K562 (cell line): ENCODE data around the gene MRAP2. TPM values are rescaled to one million over a fixed set of nuclear protein-coding genes. Genes with fewer than 3 reads are reported as not detected.
A peak's percentile ranks its signal among the peaks of the same experiment; 100 is the strongest.

Experiments
- CHCHD3 ChIP-seq: fragments of 250-450 bp; sonication (Bioruptor Pico); IDR thresholded peaks from 2 replicates; pipeline ENCODE4 v2.1.2; 2022; ENCODE audit warnings: mild to moderate bottlenecking
- ETV5 ChIP-seq: sonication (generic); formaldehyde crosslinking; IDR thresholded peaks from 2 replicates; pipeline ENCODE4 v1.4.0; 2020; ENCODE audit warnings: low read depth, mild to moderate bottlenecking, missing genetic modification reagents
- FOXA3 ChIP-seq, 2 experiments: fragments of 450-650 bp in 1 of 2; sonication (generic) in 1 of 2; formaldehyde crosslinking; IDR thresholded peaks in 1 of 2; conservative IDR thresholded peaks in 1 of 2; 2 replicates each; pipeline versions ENCODE4 v1.4.0 to v1.8.0; 2020 to 2022; ENCODE audit warnings: mild to moderate bottlenecking in 2 of 2, missing genetic modification reagents in 1 of 2
- GABPA ChIP-seq: fragments of 200-800 bp; sonication (Bioruptor generic); conservative IDR thresholded peaks from 2 replicates; pipeline ENCODE4 v1.6.1; 2016; ENCODE audit warnings: low read depth, missing genetic modification characterization, missing compliant biosample characterization
- GATAD2A ChIP-seq: fragments of 450-650 bp; IDR thresholded peaks from 2 replicates; pipeline ENCODE4 v1.6.1; 2017
- KLF16 ChIP-seq: IDR thresholded peaks from 2 replicates; pipeline ENCODE4 v1.6.1; 2016; ENCODE audit warnings: antibody characterized with exemption
- NBN ChIP-seq: fragments of 450-650 bp; IDR thresholded peaks from 2 replicates; pipeline ENCODE4 v1.6.1; 2016; ENCODE audit warnings: low read depth, mild to moderate bottlenecking
- SETDB1 ChIP-seq: IDR thresholded peaks from one replicate; pipeline ENCODE4 v1.6.1; 2012; ENCODE audit warnings: low read length, control low read depth, inconsistent platforms
- SMAD3 ChIP-seq: fragments of 450-650 bp; formaldehyde crosslinking; conservative IDR thresholded peaks from 2 replicates; pipeline ENCODE4 v1.4.0; 2020; ENCODE audit warnings: mild to moderate bottlenecking
- SMC3 ChIP-seq: conservative IDR thresholded peaks from 2 replicates; pipeline ENCODE4 v1.6.1; 2011; ENCODE audit warnings: low read depth, low read length, improper control_type of control experiment; ENCODE audit not compliant: insufficient read depth
- SNRNP70 ChIP-seq: fragments of 200-400 bp; formaldehyde crosslinking; optimal IDR thresholded peaks from 2 replicates; pipeline ENCODE3; 2017; ENCODE audit warnings: low read depth, low read length
- ZBTB17 ChIP-seq: fragments of 450-650 bp; formaldehyde crosslinking; IDR thresholded peaks from 2 replicates; pipeline ENCODE4 v1.4.0; 2020; ENCODE audit warnings: mild to moderate bottlenecking
- ZNF311 ChIP-seq: fragments of 250-450 bp; sonication (Bioruptor Pico); IDR thresholded peaks from 2 replicates; pipeline ENCODE4 v1.4.0; 2020; ENCODE audit warnings: mild to moderate bottlenecking, moderate library complexity
- ZNF444 ChIP-seq: fragments of 250-450 bp; sonication (Bioruptor Pico); IDR thresholded peaks from 2 replicates; pipeline ENCODE4 v1.4.0; 2020; ENCODE audit warnings: mild to moderate bottlenecking, moderate library complexity
- ZNF76 ChIP-seq: fragments of 250-450 bp; sonication (Bioruptor Pico); IDR thresholded peaks from 2 replicates; pipeline ENCODE4 v1.4.0; 2020; ENCODE audit warnings: mild to moderate bottlenecking, moderate library complexity, borderline replicate concordance
- ZNF766 ChIP-seq: fragments of 200-800 bp; sonication (Bioruptor generic); conservative IDR thresholded peaks from 2 replicates; pipeline ENCODE4 v1.6.1; 2016; ENCODE audit warnings: missing genetic modification characterization, missing compliant biosample characterization
- ZNF780A ChIP-seq: fragments of 250-450 bp; sonication (Bioruptor Pico); IDR thresholded peaks from 2 replicates; pipeline ENCODE4 v1.5.0; 2021; ENCODE audit warnings: mild to moderate bottlenecking
- polyA plus RNA-seq, 8 experiments: library from polyadenylated mRNA; depleted of rRNA in 4 of 8; stranded (reverse) in 5 of 8; unstranded in 3 of 8; fragments of >200 nt; fragmentation: Nextera tagmentation in 2 of 8; fragmentation: Illumina TruSeq in 1 of 8; extraction: Ambion mirVana in 2 of 8; extraction: Trizol in 1 of 8; gene quantifications; 2 replicates each; pipeline versions ENCODE4 v1.2.1 to v1.2.3, GENCODE V29; 2011 to 2014; ENCODE audit warnings: inconsistent platforms in 1 of 8, missing spikeins in 1 of 8
- total RNA-seq, 7 experiments: library from RNA; depleted of rRNA in 6 of 7; stranded (reverse); fragments of >200 nt in 6 of 7; fragmentation: Illumina TruSeq in 2 of 7; extraction: Trizol in 2 of 7; gene quantifications; 2 replicates each; pipeline versions ENCODE4 v1.2.1 to v1.2.3, GENCODE V29; 2011 to 2021; ENCODE audit warnings: low replicate concordance in 1 of 7
- TF ChIP-seq, protein P1 (sequence below): fragments of 450-650 bp; formaldehyde crosslinking; IDR thresholded peaks from 2 replicates; pipeline ENCODE4 v1.4.0; 2020; ENCODE audit warnings: mild to moderate bottlenecking, moderate library complexity
- TF ChIP-seq, protein P2 (sequence below), 2 experiments: fragments of 200-800 bp in 1 of 2; sonication (Bioruptor generic) in 1 of 2; sonication (generic) in 1 of 2; formaldehyde crosslinking in 1 of 2; IDR thresholded peaks in 1 of 2; conservative IDR thresholded peaks in 1 of 2; 2 replicates each; pipeline versions ENCODE4 v1.5.0 to v1.6.1; 2016 to 2020; ENCODE audit warnings: missing compliant biosample characterization in 1 of 2, missing genetic modification characterization in 1 of 2, missing genetic modification reagents in 1 of 2
- TF ChIP-seq, protein P3 (sequence below): fragments of 200-800 bp; sonication (Bioruptor generic); IDR thresholded peaks from 2 replicates; pipeline ENCODE4 v1.6.1; 2017; ENCODE audit warnings: missing genetic modification characterization, missing compliant biosample characterization

Gene MRAP2
- total and polyA plus RNA-seq, 9 of the 15 experiments (the other 6 are each of a cell fraction or from before 2014, with no cell fraction given), result 5.9 to 38.9 (median 9.3) TPM

DNA sequence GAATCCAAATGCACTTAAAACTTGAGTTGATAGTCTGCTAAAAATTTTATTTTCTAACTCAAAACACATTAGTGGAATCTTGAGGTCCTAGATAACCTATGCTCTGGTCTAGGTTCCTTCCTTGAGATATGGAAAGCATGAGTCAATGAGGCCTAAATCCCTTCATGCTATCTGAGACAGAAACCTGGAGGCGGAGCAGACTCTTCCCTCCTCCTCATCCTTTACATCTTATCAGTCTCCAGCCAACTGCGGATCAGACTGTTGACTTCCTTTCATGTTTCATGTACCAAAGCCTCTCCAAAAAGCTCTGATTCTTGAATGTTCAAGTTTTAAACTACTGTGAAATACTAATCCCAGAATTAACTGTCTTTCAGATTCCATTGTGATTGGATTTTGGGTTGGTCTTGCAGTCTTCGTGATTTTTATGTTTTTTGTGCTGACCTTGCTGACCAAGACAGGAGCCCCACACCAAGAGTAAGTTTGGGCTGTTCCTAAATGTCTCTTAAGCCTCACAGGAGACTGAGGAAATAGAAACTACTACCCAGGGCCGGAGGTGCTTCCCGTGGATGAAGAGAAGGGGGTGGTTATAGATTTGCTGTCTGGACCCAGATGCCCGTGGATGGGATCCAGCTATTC, 29.1 kb downstream of the MRAP2 start (continued):
- TF ChIP-seq SMC3, result no peak
- TF ChIP-seq SETDB1, result no peak
- peak; percentile 96 for TF ChIP-seq KLF16
- TF ChIP-seq NBN, result peak; percentile 78; the same call in 1 of the 2 replicates
- no peak for TF ChIP-seq ZNF76 (CRISPR knock-in tag)
- TF ChIP-seq GATAD2A, result no peak
- peak; percentile 68; the same call in 1 of the 2 replicates for TF ChIP-seq ZNF766 (CRISPR knock-in tag)
- TF ChIP-seq GABPA (tag), result peak; percentile 28; the same call in 1 of the 2 replicates
- TF ChIP-seq, protein P1, sequence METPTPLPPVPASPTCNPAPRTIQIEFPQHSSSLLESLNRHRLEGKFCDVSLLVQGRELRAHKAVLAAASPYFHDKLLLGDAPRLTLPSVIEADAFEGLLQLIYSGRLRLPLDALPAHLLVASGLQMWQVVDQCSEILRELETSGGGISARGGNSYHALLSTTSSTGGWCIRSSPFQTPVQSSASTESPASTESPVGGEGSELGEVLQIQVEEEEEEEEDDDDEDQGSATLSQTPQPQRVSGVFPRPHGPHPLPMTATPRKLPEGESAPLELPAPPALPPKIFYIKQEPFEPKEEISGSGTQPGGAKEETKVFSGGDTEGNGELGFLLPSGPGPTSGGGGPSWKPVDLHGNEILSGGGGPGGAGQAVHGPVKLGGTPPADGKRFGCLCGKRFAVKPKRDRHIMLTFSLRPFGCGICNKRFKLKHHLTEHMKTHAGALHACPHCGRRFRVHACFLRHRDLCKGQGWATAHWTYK, result peak; percentile 63; the same call in 1 of the 2 replicates
- peak; percentile 84 for TF ChIP-seq ETV5
- TF ChIP-seq SMAD3, result peak; percentile 82; the same call in 1 of the 2 replicates
- TF ChIP-seq ZNF780A (CRISPR knock-in tag), result no peak
- no peak for TF ChIP-seq SNRNP70
- TF ChIP-seq, protein P2, sequence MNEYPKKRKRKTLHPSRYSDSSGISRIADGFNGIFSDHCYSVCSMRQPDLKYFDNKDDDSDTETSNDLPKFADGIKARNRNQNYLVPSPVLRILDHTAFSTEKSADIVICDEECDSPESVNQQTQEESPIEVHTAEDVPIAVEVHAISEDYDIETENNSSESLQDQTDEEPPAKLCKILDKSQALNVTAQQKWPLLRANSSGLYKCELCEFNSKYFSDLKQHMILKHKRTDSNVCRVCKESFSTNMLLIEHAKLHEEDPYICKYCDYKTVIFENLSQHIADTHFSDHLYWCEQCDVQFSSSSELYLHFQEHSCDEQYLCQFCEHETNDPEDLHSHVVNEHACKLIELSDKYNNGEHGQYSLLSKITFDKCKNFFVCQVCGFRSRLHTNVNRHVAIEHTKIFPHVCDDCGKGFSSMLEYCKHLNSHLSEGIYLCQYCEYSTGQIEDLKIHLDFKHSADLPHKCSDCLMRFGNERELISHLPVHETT (CRISPR knock-in tag; conservative IDR thresholded peaks at IDR 0.05 in 1 of 2, IDR thresholded peaks at IDR 0.05 in 1 of 2), result peak in 1 of 2 experiments; percentile 76; a peak in 2 of 4 replicates
- TF ChIP-seq, protein P3, sequence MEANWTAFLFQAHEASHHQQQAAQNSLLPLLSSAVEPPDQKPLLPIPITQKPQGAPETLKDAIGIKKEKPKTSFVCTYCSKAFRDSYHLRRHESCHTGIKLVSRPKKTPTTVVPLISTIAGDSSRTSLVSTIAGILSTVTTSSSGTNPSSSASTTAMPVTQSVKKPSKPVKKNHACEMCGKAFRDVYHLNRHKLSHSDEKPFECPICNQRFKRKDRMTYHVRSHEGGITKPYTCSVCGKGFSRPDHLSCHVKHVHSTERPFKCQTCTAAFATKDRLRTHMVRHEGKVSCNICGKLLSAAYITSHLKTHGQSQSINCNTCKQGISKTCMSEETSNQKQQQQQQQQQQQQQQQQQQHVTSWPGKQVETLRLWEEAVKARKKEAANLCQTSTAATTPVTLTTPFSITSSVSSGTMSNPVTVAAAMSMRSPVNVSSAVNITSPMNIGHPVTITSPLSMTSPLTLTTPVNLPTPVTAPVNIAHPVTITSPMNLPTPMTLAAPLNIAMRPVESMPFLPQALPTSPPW, result peak; percentile 53
- no peak for TF ChIP-seq ZBTB17 (CRISPR knock-in tag)
- peak; percentile 67; the same call in 1 of the 2 replicates for TF ChIP-seq ZNF311 (CRISPR knock-in tag)
- no peak for TF ChIP-seq ZNF444 (CRISPR knock-in tag)
- TF ChIP-seq CHCHD3 (CRISPR knock-in tag), result no peak
- TF ChIP-seq FOXA3 (CRISPR knock-in tag; conservative IDR thresholded peaks at IDR 0.05 in 1 of 2, IDR thresholded peaks at IDR 0.05 in 1 of 2), result peak in 1 of 2 experiments; percentile 66; a peak in 2 of 4 replicates
